ENCODE measurements around the gene RALGPS2. TPM values are rescaled to one million over a fixed set of nuclear protein-coding genes. Genes with fewer than 3 reads are reported as not detected.

Gene RALGPS2
- total RNA-seq, 1 experiment from 2014 or later = 38.0 TPM

- TF ChIP-seq E2F1 (CRISPR knock-in tag; IDR thresholded peaks at IDR 0.05) (no peak), ZNF416 (CRISPR knock-in tag; IDR thresholded peaks at IDR 0.05) (no peak), GRHL2 (CRISPR knock-in tag; IDR thresholded peaks at IDR 0.05; ENCODE audit: insufficient replicate concordance, severe bottlenecking) (no peak)
- TF ChIP-seq, protein P1, sequence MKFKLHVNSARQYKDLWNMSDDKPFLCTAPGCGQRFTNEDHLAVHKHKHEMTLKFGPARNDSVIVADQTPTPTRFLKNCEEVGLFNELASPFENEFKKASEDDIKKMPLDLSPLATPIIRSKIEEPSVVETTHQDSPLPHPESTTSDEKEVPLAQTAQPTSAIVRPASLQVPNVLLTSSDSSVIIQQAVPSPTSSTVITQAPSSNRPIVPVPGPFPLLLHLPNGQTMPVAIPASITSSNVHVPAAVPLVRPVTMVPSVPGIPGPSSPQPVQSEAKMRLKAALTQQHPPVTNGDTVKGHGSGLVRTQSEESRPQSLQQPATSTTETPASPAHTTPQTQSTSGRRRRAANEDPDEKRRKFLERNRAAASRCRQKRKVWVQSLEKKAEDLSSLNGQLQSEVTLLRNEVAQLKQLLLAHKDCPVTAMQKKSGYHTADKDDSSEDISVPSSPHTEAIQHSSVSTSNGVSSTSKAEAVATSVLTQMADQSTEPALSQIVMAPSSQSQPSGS (CRISPR knock-in tag; IDR thresholded peaks at IDR 0.05; ENCODE audit: borderline replicate concordance, low read depth) = no peak
These were observed 2.2 kb downstream of the RALGPS2 start (continued) for GRCh38 chr1:178727014-178727895.

DNA sequence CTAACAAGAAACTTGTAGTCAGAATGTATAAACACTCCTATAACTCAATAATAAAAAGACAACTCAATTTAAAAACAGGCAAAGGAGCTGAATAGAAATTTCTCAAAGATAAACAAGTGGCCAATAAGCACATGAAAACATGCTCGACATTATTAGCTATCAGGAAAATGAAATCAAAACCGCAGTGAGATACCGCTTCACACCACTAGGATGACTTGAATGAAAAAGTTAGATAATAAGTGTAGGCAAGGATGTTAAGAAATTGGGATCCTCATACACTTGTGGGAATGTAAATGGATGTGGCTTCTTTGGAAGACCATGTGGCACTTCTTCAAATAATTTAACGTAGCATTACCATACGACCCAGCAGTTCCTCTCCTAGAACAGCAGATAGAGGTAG lies 8.9 kb downstream of the RALGPS2 start:
- ChIA-PET CTCF (interaction anchor here (0.6 to 1.5 kb wide), 10 partner anchors 9 to 273 kb away, joined by 3 to 8 read pairs (median 3); partner anchors contain the start of gene RALGPS2), POLR2A (no interaction called here)
- Mint-ChIP-seq H3K36me3 (peaks cover 22% of the 10 kb centered on the region), H3K4me1 (no peaks in the 10 kb centered on the region), H3K9me3 (peaks cover 6% of the 10 kb centered on the region), H3K27me3 (ENCODE audit: low read depth) (no peaks in the 10 kb centered on the region), H3K27ac (no peak overlapping the region), H3K4me3 (no peak overlapping the region)
- 0 out of 2 replicates have a peak, but pooled peaks have one; percentile 22 for ATAC-seq
- TF ChIP-seq ZMAT4 (CRISPR knock-in tag; IDR thresholded peaks at IDR 0.05) (no peak), E2F1 (CRISPR knock-in tag; IDR thresholded peaks at IDR 0.05) (no peak), CTCF (IDR thresholded peaks at IDR 0.05) (peak; percentile 31; the same call in 1 of the 2 replicates), TEAD1 (CRISPR knock-in tag; IDR thresholded peaks at IDR 0.05) (no peak), STAT6 (CRISPR knock-in tag; conservative IDR thresholded peaks at IDR 0.05; ENCODE audit: low read depth) (no peak)
- TF ChIP-seq, protein P2, sequence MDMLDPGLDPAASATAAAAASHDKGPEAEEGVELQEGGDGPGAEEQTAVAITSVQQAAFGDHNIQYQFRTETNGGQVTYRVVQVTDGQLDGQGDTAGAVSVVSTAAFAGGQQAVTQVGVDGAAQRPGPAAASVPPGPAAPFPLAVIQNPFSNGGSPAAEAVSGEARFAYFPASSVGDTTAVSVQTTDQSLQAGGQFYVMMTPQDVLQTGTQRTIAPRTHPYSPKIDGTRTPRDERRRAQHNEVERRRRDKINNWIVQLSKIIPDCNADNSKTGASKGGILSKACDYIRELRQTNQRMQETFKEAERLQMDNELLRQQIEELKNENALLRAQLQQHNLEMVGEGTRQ (CRISPR knock-in tag; IDR thresholded peaks at IDR 0.05) = no peak
- no peak for DNase-seq (ENCODE audit: low spot score)

DNA sequence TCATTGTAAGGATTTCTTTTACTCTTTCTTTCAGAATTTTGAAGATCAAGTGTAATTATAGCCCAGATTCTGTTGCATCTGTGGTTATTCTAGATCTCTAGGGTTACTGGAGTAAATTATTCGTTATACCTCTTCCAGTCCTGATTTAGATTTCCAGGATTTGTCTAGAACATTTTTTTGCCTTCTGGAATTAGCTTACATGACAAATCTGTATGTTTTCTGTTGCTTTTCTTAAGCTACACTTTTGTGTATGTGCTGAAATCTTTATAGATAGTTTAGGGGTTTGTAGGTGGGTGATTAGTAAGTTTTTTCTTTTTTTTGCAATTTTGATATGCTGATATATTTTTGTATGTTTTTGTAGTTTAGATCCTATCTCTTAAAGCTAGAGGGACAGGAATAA lies 13.7 kb downstream of the RALGPS2 start:
- no peaks in the 10 kb centered on the region for H3K27me3 Mint-ChIP-seq (ENCODE audit: low read depth)
- POLR2A ChIA-PET = interaction anchor here (0.7 kb wide), 1 partner anchor 163 kb away, joined by 6 read pairs; no protein-coding TSS in a partner anchor
- CTCF ChIA-PET = interaction anchor here (0.7 to 1.4 kb wide), 3 partner anchors 38 to 701 kb away, joined by 3 to 4 read pairs (median 3); no protein-coding TSS in a partner anchor
- H3K4me3 Mint-ChIP-seq = no peak overlapping the region
- TF ChIP-seq ZNF219 (CRISPR knock-in tag; IDR thresholded peaks at IDR 0.05; ENCODE audit: borderline replicate concordance) = no peak
- no peak for TF ChIP-seq CDX4 (CRISPR knock-in tag; IDR thresholded peaks at IDR 0.05; ENCODE audit: borderline replicate concordance)
- TF ChIP-seq CREB1 (CRISPR knock-in tag; IDR thresholded peaks at IDR 0.05) = no peak
- TF ChIP-seq ZBTB43 (CRISPR knock-in tag; IDR thresholded peaks at IDR 0.05) = no peak
- no peak for TF ChIP-seq SOX15 (CRISPR knock-in tag; IDR thresholded peaks at IDR 0.05)
- TF ChIP-seq MXD4 (CRISPR knock-in tag; IDR thresholded peaks at IDR 0.05; ENCODE audit: borderline replicate concordance) = no peak
- no peak for TF ChIP-seq ZNF423 (CRISPR knock-in tag; IDR thresholded peaks at IDR 0.05)
- TF ChIP-seq TCF7 (CRISPR knock-in tag; IDR thresholded peaks at IDR 0.05; ENCODE audit: low read depth) = no peak
- no peak for TF ChIP-seq FOXJ3 (CRISPR knock-in tag; IDR thresholded peaks at IDR 0.05; ENCODE audit: borderline replicate concordance)
- peaks cover 28% of the 10 kb centered on the region for H3K36me3 Mint-ChIP-seq
- no peak overlapping the region for H3K27ac Mint-ChIP-seq
- no peak for ATAC-seq
- no peaks in the 10 kb centered on the region for H3K4me1 Mint-ChIP-seq
- H3K9me3 Mint-ChIP-seq = no peaks in the 10 kb centered on the region
- DNase-seq (ENCODE audit: low spot score) = no peak

Measured in WTC11 (cell line).